ENCODE results near the gene KHDC4. TPM values are rescaled to one million over a fixed set of nuclear protein-coding genes. Genes with fewer than 3 reads are reported as not detected.

Gene KHDC4
- total and polyA plus RNA-seq, 2 of the 13 experiments (the other 11 are each of a cell fraction or from before 2014, with no cell fraction given), result 33.5 to 92.0 TPM

DNA sequence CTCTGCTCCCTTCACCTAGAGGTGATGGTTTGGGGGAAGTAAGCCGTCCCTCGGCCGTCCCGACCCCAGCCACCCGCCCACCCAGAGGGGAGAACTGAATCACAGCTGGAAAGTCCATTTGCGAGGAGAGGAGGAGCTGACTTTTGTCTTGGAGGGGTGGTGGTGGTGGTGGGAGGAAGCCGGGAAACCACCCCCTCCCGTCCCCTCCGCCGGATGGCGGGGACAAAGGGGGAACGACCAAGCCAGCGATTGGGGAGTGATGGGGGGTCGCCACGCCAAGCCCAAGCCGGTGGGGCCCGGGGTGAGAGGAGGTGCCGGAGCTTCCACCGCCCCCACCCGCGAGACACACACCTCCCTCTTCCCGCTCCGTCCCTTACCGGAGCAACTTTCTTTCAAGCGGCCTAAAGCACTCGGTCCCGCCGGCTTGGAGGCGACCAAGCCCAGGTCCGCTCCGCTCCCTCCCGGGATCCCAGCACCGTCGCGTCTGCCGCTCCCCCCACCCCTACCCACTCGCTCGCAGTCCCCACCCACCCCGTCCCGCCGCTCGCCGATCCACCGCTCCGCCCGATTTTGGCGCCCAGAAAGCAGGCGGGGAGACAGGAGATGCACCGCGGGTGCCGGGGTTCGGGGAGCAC, 43.6 kb upstream of the KHDC4 start (continued):
- TF ChIP-seq ZNF142 (CRISPR knock-in tag; IDR thresholded peaks at IDR 0.05), result 0 out of 2 replicates have a peak, but pooled peaks have one; percentile 4
- TF ChIP-seq SMAD1 (CRISPR knock-in tag; IDR thresholded peaks at IDR 0.05; ENCODE audit: borderline replicate concordance, low read depth), result no peak
- TF ChIP-seq, protein P1, sequence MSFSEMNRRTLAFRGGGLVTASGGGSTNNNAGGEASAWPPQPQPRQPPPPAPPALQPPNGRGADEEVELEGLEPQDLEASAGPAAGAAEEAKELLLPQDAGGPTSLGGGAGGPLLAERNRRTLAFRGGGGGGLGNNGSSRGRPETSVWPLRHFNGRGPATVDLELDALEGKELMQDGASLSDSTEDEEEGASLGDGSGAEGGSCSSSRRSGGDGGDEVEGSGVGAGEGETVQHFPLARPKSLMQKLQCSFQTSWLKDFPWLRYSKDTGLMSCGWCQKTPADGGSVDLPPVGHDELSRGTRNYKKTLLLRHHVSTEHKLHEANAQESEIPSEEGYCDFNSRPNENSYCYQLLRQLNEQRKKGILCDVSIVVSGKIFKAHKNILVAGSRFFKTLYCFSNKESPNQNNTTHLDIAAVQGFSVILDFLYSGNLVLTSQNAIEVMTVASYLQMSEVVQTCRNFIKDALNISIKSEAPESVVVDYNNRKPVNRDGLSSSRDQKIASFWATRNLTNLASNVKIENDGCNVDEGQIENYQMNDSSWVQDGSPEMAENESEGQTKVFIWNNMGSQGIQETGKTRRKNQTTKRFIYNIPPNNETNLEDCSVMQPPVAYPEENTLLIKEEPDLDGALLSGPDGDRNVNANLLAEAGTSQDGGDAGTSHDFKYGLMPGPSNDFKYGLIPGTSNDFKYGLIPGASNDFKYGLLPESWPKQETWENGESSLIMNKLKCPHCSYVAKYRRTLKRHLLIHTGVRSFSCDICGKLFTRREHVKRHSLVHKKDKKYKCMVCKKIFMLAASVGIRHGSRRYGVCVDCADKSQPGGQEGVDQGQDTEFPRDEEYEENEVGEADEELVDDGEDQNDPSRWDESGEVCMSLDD (CRISPR knock-in tag; IDR thresholded peaks at IDR 0.05; ENCODE audit: borderline replicate concordance), result no peak
- TF ChIP-seq HIVEP1 (CRISPR knock-in tag; IDR thresholded peaks at IDR 0.05), result 0 out of 2 replicates have a peak, but pooled peaks have one; percentile 35
- TF ChIP-seq MED1 (CRISPR knock-in tag; IDR thresholded peaks at IDR 0.05), result no peak
- 0 out of 2 replicates have a peak, but pooled peaks have one; percentile 2 for TF ChIP-seq ZNF614 (CRISPR knock-in tag; IDR thresholded peaks at IDR 0.05; ENCODE audit: borderline replicate concordance)
- TF ChIP-seq ZFP82 (CRISPR knock-in tag; IDR thresholded peaks at IDR 0.05; ENCODE audit: borderline replicate concordance), result no peak
- no peak for TF ChIP-seq ZBTB34 (CRISPR knock-in tag; IDR thresholded peaks at IDR 0.05)
- TF ChIP-seq MLXIP (CRISPR knock-in tag; IDR thresholded peaks at IDR 0.05; ENCODE audit: borderline replicate concordance), result no peak
- 0 out of 2 replicates have a peak, but pooled peaks have one; percentile 15 for TF ChIP-seq ZFX (CRISPR knock-in tag; IDR thresholded peaks at IDR 0.05; ENCODE audit: low read depth)
- no peak for TF ChIP-seq ZC3H13 (CRISPR knock-in tag; IDR thresholded peaks at IDR 0.05)
- TF ChIP-seq ZNF543 (CRISPR knock-in tag; IDR thresholded peaks at IDR 0.05), result 0 out of 2 replicates have a peak, but pooled peaks have one; percentile 31
- no peak for TF ChIP-seq MXD4 (CRISPR knock-in tag; IDR thresholded peaks at IDR 0.05)
- TF ChIP-seq, protein P2, sequence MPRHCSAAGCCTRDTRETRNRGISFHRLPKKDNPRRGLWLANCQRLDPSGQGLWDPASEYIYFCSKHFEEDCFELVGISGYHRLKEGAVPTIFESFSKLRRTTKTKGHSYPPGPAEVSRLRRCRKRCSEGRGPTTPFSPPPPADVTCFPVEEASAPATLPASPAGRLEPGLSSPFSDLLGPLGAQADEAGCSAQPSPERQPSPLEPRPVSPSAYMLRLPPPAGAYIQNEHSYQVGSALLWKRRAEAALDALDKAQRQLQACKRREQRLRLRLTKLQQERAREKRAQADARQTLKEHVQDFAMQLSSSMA (CRISPR knock-in tag; IDR thresholded peaks at IDR 0.05), result peak; percentile 19; the same call in 1 of the 2 replicates
